ENCODE measurements around the gene VIPR2.
A peak's percentile ranks its signal among the peaks of the same experiment; 100 is the strongest.

The VIPR2 gene

GRCh38 chr7:159115601-159116501 is 28.8 kb downstream of the VIPR2 start:
- no peaks in the 10 kb centered on the region for H3K9me3 ChIP-seq (replicated peaks; ENCODE audit: insufficient read depth, low read length)
- H3K36me3 ChIP-seq (replicated peaks; ENCODE audit: insufficient read depth, low read length): no peaks in the 10 kb centered on the region
- no peaks in the 10 kb centered on the region for H3K9me2 ChIP-seq (replicated peaks; ENCODE audit: insufficient read depth, low read length)
- H3K27ac ChIP-seq (ENCODE audit: low read length): no peak overlapping the region
- no peaks in the 10 kb centered on the region for H4K20me1 ChIP-seq (ENCODE audit: insufficient read depth, low read length)
- H3K27me3 ChIP-seq (replicated peaks; ENCODE audit: insufficient read depth, low read length): no peaks in the 10 kb centered on the region; the same call in 1 of the 2 replicates
- no peak overlapping the region for H2AFZ ChIP-seq (ENCODE audit: low read length)
- H3K9ac ChIP-seq (ENCODE audit: low read length): no peak overlapping the region
- no peaks in the 10 kb centered on the region for H3F3A ChIP-seq (ENCODE audit: insufficient read depth, low read length)
- peak; percentile 64 for DNase-seq
- no peak overlapping the region for H3K4me2 ChIP-seq (ENCODE audit: low read depth, low read length)
- TF ChIP-seq EZH2phosphoT487 (IDR thresholded peaks at IDR 0.05; ENCODE audit: low read length): no peak
- TF ChIP-seq CTCF (IDR thresholded peaks at IDR 0.05; ENCODE audit: low read length): no peak
- no peak for TF ChIP-seq EZH2 (optimal IDR thresholded peaks at IDR 0.05; ENCODE audit: low read depth, low read length)
- H3K79me2 ChIP-seq (ENCODE audit: low read length): no peaks in the 10 kb centered on the region
- no peaks in the 10 kb centered on the region for H3K4me1 ChIP-seq (ENCODE audit: low read length)
- H3K4me3 ChIP-seq (ENCODE audit: low read length): no peak overlapping the region

- H3K9ac ChIP-seq (ENCODE audit: low read length): no peak overlapping the region
- H3K4me1 ChIP-seq (ENCODE audit: low read length): no peaks in the 10 kb centered on the region
- H4K20me1 ChIP-seq (ENCODE audit: insufficient read depth, low read length): no peaks in the 10 kb centered on the region
- no peaks in the 10 kb centered on the region for H3K36me3 ChIP-seq (replicated peaks; ENCODE audit: insufficient read depth, low read length)
- no peak overlapping the region for H3K4me2 ChIP-seq (ENCODE audit: low read depth, low read length)
- H3K9me3 ChIP-seq (replicated peaks; ENCODE audit: insufficient read depth, low read length): no peaks in the 10 kb centered on the region
- H3K9me2 ChIP-seq (replicated peaks; ENCODE audit: insufficient read depth, low read length): no peaks in the 10 kb centered on the region
- H3K4me3 ChIP-seq (ENCODE audit: low read length): no peak overlapping the region
- H3K27ac ChIP-seq (ENCODE audit: low read length): no peak overlapping the region
- DNase-seq: no peak
- H3F3A ChIP-seq (ENCODE audit: insufficient read depth, low read length): no peaks in the 10 kb centered on the region
- no peaks in the 10 kb centered on the region; the same call in 1 of the 2 replicates for H3K27me3 ChIP-seq (replicated peaks; ENCODE audit: insufficient read depth, low read length)
- H2AFZ ChIP-seq (ENCODE audit: low read length): no peak overlapping the region
- H3K79me2 ChIP-seq (ENCODE audit: low read length): no peaks in the 10 kb centered on the region
- no peak for TF ChIP-seq EZH2 (optimal IDR thresholded peaks at IDR 0.05; ENCODE audit: low read depth, low read length)
- TF ChIP-seq EZH2phosphoT487 (IDR thresholded peaks at IDR 0.05; ENCODE audit: low read length): no peak
- no peak for TF ChIP-seq CTCF (IDR thresholded peaks at IDR 0.05; ENCODE audit: low read length)
Measured at GRCh38 chr7:159114981-159115380, 29.7 kb downstream of the VIPR2 start.

- H3K27me3 ChIP-seq (replicated peaks; ENCODE audit: insufficient read depth, low read length): no peaks in the 10 kb centered on the region; the same call in 1 of the 2 replicates
- no peaks in the 10 kb centered on the region for H3K9me2 ChIP-seq (replicated peaks; ENCODE audit: insufficient read depth, low read length)
- H3K9ac ChIP-seq (ENCODE audit: low read length): no peak overlapping the region
- no peaks in the 10 kb centered on the region for H3K79me2 ChIP-seq (ENCODE audit: low read length)
- no peaks in the 10 kb centered on the region for H3K36me3 ChIP-seq (replicated peaks; ENCODE audit: insufficient read depth, low read length)
- H3K4me3 ChIP-seq (ENCODE audit: low read length): no peak overlapping the region
- DNase-seq: no peak
- no peaks in the 10 kb centered on the region for H3F3A ChIP-seq (ENCODE audit: insufficient read depth, low read length)
- H3K4me2 ChIP-seq (ENCODE audit: low read depth, low read length): no peak overlapping the region
- H3K9me3 ChIP-seq (replicated peaks; ENCODE audit: insufficient read depth, low read length): no peaks in the 10 kb centered on the region
- TF ChIP-seq EZH2 (optimal IDR thresholded peaks at IDR 0.05; ENCODE audit: low read depth, low read length) (no peak), EZH2phosphoT487 (IDR thresholded peaks at IDR 0.05; ENCODE audit: low read length) (no peak), CTCF (IDR thresholded peaks at IDR 0.05; ENCODE audit: low read length) (no peak)
- H4K20me1 ChIP-seq (ENCODE audit: insufficient read depth, low read length): no peaks in the 10 kb centered on the region
- H3K4me1 ChIP-seq (ENCODE audit: low read length): no peaks in the 10 kb centered on the region
- H2AFZ ChIP-seq (ENCODE audit: low read length): no peak overlapping the region
- H3K27ac ChIP-seq (ENCODE audit: low read length): no peak overlapping the region
Measured at GRCh38 chr7:159114096-159114495, 30.6 kb downstream of the VIPR2 start.

Measured in MM.1S (cell line).